Inferior parietal cortex (tissue), 1 donor: Measurements from ENCODE around the gene DRG2.

Experiments used
- DNase-seq: peaks from one replicate; pipeline ENCODE4 v3.0.0-alpha.2; 2016; ENCODE audit errors: extremely low spot score

DRG2 gene

GRCh38 chr17:18144261-18144660, 56.5 kb downstream of the DRG2 start:
- DNase-seq = no peak

- DNase-seq = no peak
Observed at GRCh38 chr17:18144855-18145254, 57.1 kb downstream of the DRG2 start.

GRCh38 chr17:18145811-18146210, 58.1 kb downstream of the DRG2 start:
- DNase-seq = no peak

- no peak for DNase-seq
Observed at GRCh38 chr17:18146259-18146658, 58.5 kb downstream of the DRG2 start.

- DNase-seq = no peak
Observed at GRCh38 chr17:18146980-18147379, 59.2 kb downstream of the DRG2 start.

GRCh38 chr17:18148586-18148985, 60.8 kb downstream of the DRG2 start:
- no peak for DNase-seq

- DNase-seq = no peak
Observed at GRCh38 chr17:18151290-18151689, 63.5 kb downstream of the DRG2 start.

- DNase-seq = no peak
Observed at GRCh38 chr17:18155179-18155578, 67.4 kb downstream of the DRG2 start.

- DNase-seq = no peak
Observed at GRCh38 chr17:18156171-18156975, 68.6 kb downstream of the DRG2 start.

GRCh38 chr17:18156976-18157280, 69.2 kb downstream of the DRG2 start:
- no peak for DNase-seq
